ENCODE results near the gene TTC31. TPM values are rescaled to one million over a fixed set of nuclear protein-coding genes. Genes with fewer than 3 reads are reported as not detected.
A peak's percentile ranks its signal among the peaks of the same experiment; 100 is the strongest.

Gene TTC31
- total and polyA plus RNA-seq, 4 donors = 5.6 to 21.8 (median 18.3) TPM

DNA sequence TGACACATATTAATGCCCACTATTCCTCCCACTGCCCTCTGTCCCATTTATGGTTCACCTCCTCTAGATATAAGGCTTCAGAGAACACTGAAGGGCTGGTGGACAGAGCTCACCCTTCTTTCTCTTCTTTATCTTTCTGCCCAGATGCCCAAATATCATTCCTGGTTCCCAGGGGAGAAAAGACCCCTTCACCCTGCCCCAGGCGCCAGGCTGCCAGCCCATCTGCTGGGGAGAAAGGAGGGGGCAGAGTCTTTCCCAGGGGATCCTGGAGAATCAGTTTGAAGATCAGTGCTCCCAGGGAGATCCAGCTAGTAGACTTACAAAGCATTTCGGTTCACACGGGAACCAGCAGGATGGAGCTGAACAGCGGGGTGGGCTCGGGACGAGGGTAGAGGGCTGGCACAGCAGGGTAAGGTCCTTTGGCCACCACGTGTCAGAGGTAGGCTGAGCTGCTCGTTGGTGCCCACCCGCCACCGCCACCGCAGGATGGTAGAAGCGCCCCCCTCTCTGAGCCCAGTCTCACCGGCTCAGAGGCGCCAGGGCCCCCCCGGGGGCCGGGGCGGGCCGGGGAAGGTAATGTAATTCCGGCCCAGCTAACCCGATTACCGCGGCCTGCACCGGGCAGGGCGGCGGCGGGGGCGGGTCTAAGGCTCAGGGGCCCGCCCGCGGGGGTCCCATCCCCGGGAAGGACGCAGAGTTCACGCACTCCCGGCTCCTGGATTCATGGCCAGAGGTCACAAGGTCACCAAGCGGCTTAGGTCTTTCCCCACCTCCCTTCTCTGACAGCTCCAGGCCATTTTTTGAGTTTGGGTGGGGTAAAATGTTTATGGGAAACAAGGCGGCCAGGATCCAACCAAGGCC is 30.1 kb downstream of the TTC31 start:
- Histone ChIP-seq H3K4me1 (ENCODE audit: control insufficient read depth, insufficient read depth, low read length) (peaks cover 34% of the 10 kb centered on the region), H3K9me3 (ENCODE audit: control insufficient read depth, insufficient read depth, low read length) (no peaks in the 10 kb centered on the region), H3K4me3 (ENCODE audit: low read depth, low read length) (no peak overlapping the region), H3K36me3 (ENCODE audit: control insufficient read depth, insufficient read depth, low read length) (no peaks in the 10 kb centered on the region), H3K27ac (ENCODE audit: low read depth, low read length) (no peak overlapping the region), H3K27me3 (ENCODE audit: control insufficient read depth, insufficient read depth, low read length) (peaks cover 92% of the 10 kb centered on the region)
- under 1% methylated on average over 34 of the region's 36 CpGs for WGBS (ENCODE audit: insufficient coverage)
- DNase-seq (ENCODE audit: low read depth in 4 of 6, low spot score in 6 of 6) = no peak

DNA sequence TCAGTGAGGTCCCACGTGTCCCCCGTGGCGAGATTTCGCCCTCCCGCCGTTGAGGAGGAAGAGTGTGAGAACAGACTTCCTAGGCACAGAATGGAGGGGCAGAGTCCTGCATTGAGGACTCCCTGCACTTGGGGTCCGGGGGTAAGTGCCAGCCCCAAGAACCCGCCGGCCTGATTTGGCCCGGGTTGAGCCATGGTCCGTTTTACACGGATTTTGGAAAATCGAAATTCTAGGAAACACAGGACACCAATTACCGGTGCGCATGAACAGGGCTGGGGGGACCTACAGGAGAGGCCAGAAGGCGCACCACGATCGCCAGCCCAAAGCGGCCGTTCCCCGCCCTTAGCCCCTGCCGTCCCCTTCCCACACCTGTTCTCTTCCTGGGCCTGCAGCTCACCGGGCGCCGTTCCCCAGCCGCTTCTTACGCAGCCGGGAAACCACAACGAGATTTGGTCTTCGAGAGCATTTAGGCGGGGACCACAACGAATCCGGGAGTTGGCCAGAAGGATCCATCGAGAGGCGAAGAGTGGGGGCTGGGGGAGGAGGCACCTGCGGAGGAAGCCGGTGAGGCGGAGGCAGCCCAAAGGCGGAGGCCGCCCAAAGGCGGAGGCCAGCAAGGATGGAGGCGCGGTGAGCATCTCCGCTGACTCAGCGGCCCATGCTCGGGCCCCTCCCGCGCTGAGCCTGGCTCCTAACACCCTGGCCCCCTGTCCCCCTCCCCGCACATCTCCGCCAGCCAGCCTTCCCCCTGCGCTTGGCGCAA is 30.9 kb downstream of the TTC31 start:
- H3K4me1 ChIP-seq (ENCODE audit: control insufficient read depth, insufficient read depth, low read length) = peaks cover 29% of the 10 kb centered on the region
- WGBS (ENCODE audit: insufficient coverage) = 2% methylated on average over 52 of the region's 52 CpGs
- DNase-seq (ENCODE audit: low read depth in 4 of 6, low spot score in 6 of 6) = peak in 2 of 6 donors; percentile 38 to 42
- no peaks in the 10 kb centered on the region for H3K9me3 ChIP-seq (ENCODE audit: control insufficient read depth, insufficient read depth, low read length)
- peaks cover 96% of the 10 kb centered on the region for H3K27me3 ChIP-seq (ENCODE audit: control insufficient read depth, insufficient read depth, low read length)
- H3K36me3 ChIP-seq (ENCODE audit: control insufficient read depth, insufficient read depth, low read length) = no peaks in the 10 kb centered on the region
- no peak overlapping the region for H3K27ac ChIP-seq (ENCODE audit: low read depth, low read length)
- no peak overlapping the region for H3K4me3 ChIP-seq (ENCODE audit: low read depth, low read length)

DNA sequence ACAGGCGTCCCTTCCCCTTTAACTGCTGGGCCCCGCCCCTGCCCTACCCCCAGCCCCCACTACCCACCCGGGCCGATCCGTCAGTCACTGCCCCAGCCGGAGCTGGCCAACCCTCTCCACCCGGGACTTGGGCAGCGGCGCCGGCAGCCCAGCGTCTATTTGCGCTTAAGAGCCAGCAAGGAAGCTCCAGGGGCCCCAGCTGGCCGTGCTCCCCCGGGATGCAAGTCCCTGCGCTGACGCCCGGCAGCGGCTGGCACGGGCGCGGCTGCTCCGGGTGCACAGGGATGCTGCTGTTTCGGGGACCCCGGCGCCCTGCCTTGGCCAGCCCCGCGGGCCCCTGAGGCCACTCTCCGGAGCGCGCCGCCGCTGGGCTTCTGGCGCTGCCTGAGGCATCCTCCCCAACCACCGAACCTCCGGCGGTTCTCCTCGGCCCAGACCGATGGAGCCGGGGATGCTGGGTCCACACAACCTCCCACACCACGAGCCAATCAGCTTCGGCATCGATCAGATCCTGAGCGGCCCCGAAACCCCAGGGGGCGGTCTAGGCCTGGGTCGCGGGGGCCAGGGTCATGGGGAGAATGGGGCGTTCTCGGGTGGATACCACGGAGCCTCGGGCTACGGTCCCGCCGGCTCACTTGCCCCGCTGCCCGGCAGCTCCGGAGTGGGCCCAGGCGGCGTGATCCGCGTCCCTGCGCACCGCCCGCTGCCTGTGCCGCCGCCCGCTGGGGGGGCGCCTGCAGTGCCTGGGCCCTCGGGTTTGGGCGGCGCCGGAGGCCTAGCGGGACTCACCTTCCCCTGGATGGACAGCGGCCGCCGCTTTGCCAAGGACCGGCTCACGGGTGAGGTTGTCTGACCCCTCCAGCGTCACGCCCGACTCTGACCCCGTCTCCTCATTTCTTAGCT is 31.7 kb downstream of the TTC31 start, which contains the start of gene TLX2:
TLX2 (plus strand) TSS at position 83 of the 903 bp plus-strand sequence; CDS start at position 440, 357 bp downstream.
- Histone ChIP-seq H3K36me3 (ENCODE audit: control insufficient read depth, insufficient read depth, low read length) (no peaks in the 10 kb centered on the region), H3K4me3 (ENCODE audit: low read depth, low read length) (no peak within 1 kb of the TSS), H3K4me1 (ENCODE audit: control insufficient read depth, insufficient read depth, low read length) (peaks cover 29% of the 10 kb centered on the region), H3K27ac (ENCODE audit: low read depth, low read length) (no peak within 1 kb of the TSS), H3K9me3 (ENCODE audit: control insufficient read depth, insufficient read depth, low read length) (no peaks in the 10 kb centered on the region), H3K27me3 (ENCODE audit: control insufficient read depth, insufficient read depth, low read length) (peaks cover 98% of the 10 kb centered on the region)
- peak in 1 of 6 donors; percentile 24 for DNase-seq (ENCODE audit: low read depth in 4 of 6, low spot score in 6 of 6)
- under 1% methylated on average over 72 of the region's 82 CpGs for WGBS (ENCODE audit: insufficient coverage)

- 1% methylated on average over 52 of the region's 60 CpGs for WGBS (ENCODE audit: insufficient coverage)
- peak in 1 of 6 donors; percentile 10 for DNase-seq (ENCODE audit: low read depth in 4 of 6, low spot score in 6 of 6)
- Histone ChIP-seq H3K4me1 (ENCODE audit: control insufficient read depth, insufficient read depth, low read length) (peaks cover 29% of the 10 kb centered on the region), H3K36me3 (ENCODE audit: control insufficient read depth, insufficient read depth, low read length) (no peaks in the 10 kb centered on the region), H3K27ac (ENCODE audit: low read depth, low read length) (no peak overlapping the region), H3K27me3 (ENCODE audit: control insufficient read depth, insufficient read depth, low read length) (peaks cover 98% of the 10 kb centered on the region), H3K9me3 (ENCODE audit: control insufficient read depth, insufficient read depth, low read length) (no peaks in the 10 kb centered on the region), H3K4me3 (ENCODE audit: low read depth, low read length) (no peak overlapping the region)
Observed at GRCh38 chr2:74515271-74515980, 32.5 kb downstream of the TTC31 start.

- DNase-seq (ENCODE audit: low read depth in 4 of 6, low spot score in 6 of 6) = peak in 2 of 6 donors; percentile 87 to 88
Observed at GRCh38 chr2:74515981-74516633, 33.2 kb downstream of the TTC31 start.

DNA sequence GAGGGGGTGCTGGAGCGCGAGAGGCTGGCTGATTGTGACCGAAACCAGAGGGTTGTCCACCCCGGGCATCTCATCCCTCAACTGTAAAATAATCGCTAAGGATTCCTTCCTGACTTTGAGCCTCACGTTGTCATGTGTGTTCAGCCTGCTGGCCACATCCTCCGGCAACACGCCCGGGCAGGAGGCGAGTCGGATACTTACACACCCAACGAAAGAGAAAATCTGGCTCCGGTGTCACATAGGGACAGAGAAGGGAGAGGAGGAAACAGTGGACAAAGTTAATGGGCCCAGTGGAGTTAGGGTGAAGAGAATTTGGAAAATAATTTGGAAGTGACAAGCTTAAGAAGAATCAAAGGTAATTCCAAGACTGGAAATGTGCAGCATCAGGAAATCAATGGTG is 33.8 kb downstream of the TTC31 start:
- no peak overlapping the region for H3K4me3 ChIP-seq (ENCODE audit: low read depth, low read length)
- peaks cover 29% of the 10 kb centered on the region for H3K4me1 ChIP-seq (ENCODE audit: control insufficient read depth, insufficient read depth, low read length)
- DNase-seq (ENCODE audit: low read depth in 4 of 6, low spot score in 6 of 6) = no peak
- no peak overlapping the region for H3K27ac ChIP-seq (ENCODE audit: low read depth, low read length)
- WGBS (ENCODE audit: insufficient coverage) = 78% methylated on average over 11 of the region's 13 CpGs
- no peaks in the 10 kb centered on the region for H3K9me3 ChIP-seq (ENCODE audit: control insufficient read depth, insufficient read depth, low read length)
- no peaks in the 10 kb centered on the region for H3K36me3 ChIP-seq (ENCODE audit: control insufficient read depth, insufficient read depth, low read length)
- peaks cover 90% of the 10 kb centered on the region for H3K27me3 ChIP-seq (ENCODE audit: control insufficient read depth, insufficient read depth, low read length)

More at GRCh38 chr2:74515981-74516633, 33.2 kb downstream of the TTC31 start:
- no peaks in the 10 kb centered on the region for H3K36me3 ChIP-seq (ENCODE audit: control insufficient read depth, insufficient read depth, low read length)
- H3K4me3 ChIP-seq (ENCODE audit: low read depth, low read length) = no peak overlapping the region
- under 1% methylated on average over 72 of the region's 72 CpGs for WGBS (ENCODE audit: insufficient coverage)
- H3K9me3 ChIP-seq (ENCODE audit: control insufficient read depth, insufficient read depth, low read length) = no peaks in the 10 kb centered on the region
- peaks cover 95% of the 10 kb centered on the region for H3K27me3 ChIP-seq (ENCODE audit: control insufficient read depth, insufficient read depth, low read length)
- no peak overlapping the region for H3K27ac ChIP-seq (ENCODE audit: low read depth, low read length)
- H3K4me1 ChIP-seq (ENCODE audit: control insufficient read depth, insufficient read depth, low read length) = peaks cover 29% of the 10 kb centered on the region

GRCh38 chr2:74522516-74522915 is 39.6 kb downstream of the TTC31 start:
- Histone ChIP-seq H3K27ac (ENCODE audit: low read depth, low read length) (no peak overlapping the region), H3K27me3 (ENCODE audit: control insufficient read depth, insufficient read depth, low read length) (peaks cover 33% of the 10 kb centered on the region), H3K4me1 (ENCODE audit: control insufficient read depth, insufficient read depth, low read length) (no peaks in the 10 kb centered on the region), H3K9me3 (ENCODE audit: control insufficient read depth, insufficient read depth, low read length) (no peaks in the 10 kb centered on the region), H3K36me3 (ENCODE audit: control insufficient read depth, insufficient read depth, low read length) (peaks cover 20% of the 10 kb centered on the region), H3K4me3 (ENCODE audit: low read depth, low read length) (no peak overlapping the region)
- no peak for DNase-seq (ENCODE audit: low read depth in 4 of 6, low spot score in 6 of 6)
- 79% methylated on average over 3 of the region's 3 CpGs for WGBS (ENCODE audit: insufficient coverage)

GRCh38 chr2:74524005-74524404 is 41.1 kb downstream of the TTC31 start:
- Histone ChIP-seq H3K4me3 (ENCODE audit: low read depth, low read length) (no peak overlapping the region), H3K36me3 (ENCODE audit: control insufficient read depth, insufficient read depth, low read length) (peaks cover 31% of the 10 kb centered on the region), H3K4me1 (ENCODE audit: control insufficient read depth, insufficient read depth, low read length) (peaks cover 11% of the 10 kb centered on the region), H3K27ac (ENCODE audit: low read depth, low read length) (no peak overlapping the region), H3K9me3 (ENCODE audit: control insufficient read depth, insufficient read depth, low read length) (no peaks in the 10 kb centered on the region), H3K27me3 (ENCODE audit: control insufficient read depth, insufficient read depth, low read length) (peaks cover 18% of the 10 kb centered on the region)
- 87% methylated on average over 7 of the region's 9 CpGs for WGBS (ENCODE audit: insufficient coverage)
- no peak for DNase-seq (ENCODE audit: low read depth in 4 of 6, low spot score in 6 of 6)
